Kidney (tissue), 14 donors: ENCODE data around the gene NPW. TPM values are rescaled to one million over a fixed set of nuclear protein-coding genes. Genes with fewer than 3 reads are reported as not detected.

ENCODE experiments used
- DNase-seq, 5 donors: peaks; one replicate each; pipeline ENCODE4 v3.0.0-alpha.2; 2013 to 2020
- FAIRE-seq: peaks from 2 replicates; lab custom pipeline; 2012; peaks lifted over from hg19 to GRCh38; lab: Jason Lieb, UNC
- H3K27ac ChIP-seq, 2 donors: one replicate each; pipeline ENCODE4 v1.7.0; 2013; ENCODE audit warnings: low read depth in 2 of 2, low read length in 2 of 2, inconsistent platforms in 1 of 2
- H3K27me3 ChIP-seq: one replicate; pipeline ENCODE4 v1.7.1; 2013; ENCODE audit warnings: low read length, inconsistent platforms; ENCODE audit not compliant: control insufficient read depth, insufficient read depth
- H3K36me3 ChIP-seq, 3 donors: one replicate each; pipeline versions ENCODE4 v1.7.0 to v1.7.1; 2013; ENCODE audit warnings: low read length in 3 of 3, control low read depth in 1 of 3, inconsistent platforms in 1 of 3; ENCODE audit not compliant: insufficient read depth in 3 of 3, control insufficient read depth in 2 of 3
- H3K4me1 ChIP-seq, 3 donors: one replicate each; pipeline versions ENCODE4 v1.7.0 to v1.7.1; 2013; ENCODE audit warnings: low read length in 3 of 3, inconsistent platforms in 1 of 3, low read depth in 1 of 3; ENCODE audit not compliant: control insufficient read depth in 2 of 3, insufficient read depth in 2 of 3
- H3K4me3 ChIP-seq, 3 donors: one replicate each; pipeline versions ENCODE4 v1.7.0 to v1.8.1; 2013; ENCODE audit warnings: low read length in 3 of 3, control low read depth in 1 of 3, inconsistent platforms in 1 of 3
- H3K9ac ChIP-seq, 3 donors: one replicate each; pipeline versions ENCODE4 v1.7.0 to v1.7.1; 2013; ENCODE audit warnings: low read length in 3 of 3, control low read depth in 1 of 3, inconsistent platforms in 1 of 3
- H3K9me3 ChIP-seq, 3 donors: one replicate each; pipeline versions ENCODE4 v1.7.0 to v1.7.1; 2013; ENCODE audit warnings: low read length in 3 of 3, control low read depth in 1 of 3, inconsistent platforms in 1 of 3; ENCODE audit not compliant: control insufficient read depth in 2 of 3, insufficient read depth in 1 of 3
- CTCF ChIP-seq: IDR thresholded peaks from 3 replicates; pipeline ENCODE4 v1.5.1; 2012; ENCODE audit warnings: mild to moderate bottlenecking, moderate library complexity, borderline replicate concordance; ENCODE audit not compliant: insufficient read depth; ENCODE audit errors: extremely low read depth
- intact Hi-C: fragments of 100-400 bp; cut with DNase I; formaldehyde crosslinking; loops from one replicate; pipeline ENCODE4 v1.11.1; 2022
- polyA plus RNA-seq: library from polyadenylated mRNA; stranded (reverse); fragments of 350-450 nt; fragmentation: Illumina TruSeq; extraction: RNeasy Lipid Tissue Mini Kit (QIAGEN cat#74804); gene quantifications from one replicate; pipeline ENCODE4 v1.2.3, GENCODE V29; 2014; ENCODE audit warnings: low read depth, low replicate concordance; ENCODE audit not compliant: insufficient read depth
- total RNA-seq: library from RNA; stranded (reverse); fragmentation: NEBNext Ultra II Directional; extraction: Animal tissue kit (Norgen Biotek cat#: 25700); gene quantifications from one replicate; pipeline ENCODE4 v1.2.1, GENCODE V29; 2021
- donor health status: control.
- donor health status: control.
- donor health status: control.
- donor health status: control.
- donor health status: control.
- donor health status: DM: yes; HTN: yes; CAD: no.
- donor health status: Normal renal cell carcinoma (clear cell type).

The NPW gene
- total and polyA plus RNA-seq, 2 donors from 2014 or later: not detected

- peak in 1 of 5 donors; percentile 7 for DNase-seq
- H3K9ac ChIP-seq: no peak overlapping the region
- H3K4me1 ChIP-seq: no peaks in the 10 kb centered on the region
- TF ChIP-seq CTCF: no peak
- FAIRE-seq: no peak
- H3K4me3 ChIP-seq: no peak overlapping the region
- intact Hi-C loops: no loop called here
- no peak overlapping the region for H3K27ac ChIP-seq
- no peaks in the 10 kb centered on the region for H3K9me3 ChIP-seq
- H3K27me3 ChIP-seq: no peaks in the 10 kb centered on the region
- peaks cover 0 to 30% (median 23%) of the 10 kb centered on the region in 3 donors for H3K36me3 ChIP-seq
Measured at GRCh38 chr16:2057438-2057837, 37.9 kb downstream of the NPW start.

GRCh38 chr16:2058420-2058819 is 38.8 kb downstream of the NPW start:
- DNase-seq (peak in 3 of 5 donors; percentile 53 to 65 (median 53)), FAIRE-seq (no peak)
- no peak for TF ChIP-seq CTCF
- Histone ChIP-seq H3K27ac (no peak overlapping the region), H3K9ac (no peak overlapping the region), H3K4me3 (no peak overlapping the region), H3K36me3 (peaks cover 0 to 31% (median 21%) of the 10 kb centered on the region in 3 donors), H3K27me3 (no peaks in the 10 kb centered on the region), H3K9me3 (no peaks in the 10 kb centered on the region), H3K4me1 (no peaks in the 10 kb centered on the region)
- intact Hi-C loops: no loop called here

DNA sequence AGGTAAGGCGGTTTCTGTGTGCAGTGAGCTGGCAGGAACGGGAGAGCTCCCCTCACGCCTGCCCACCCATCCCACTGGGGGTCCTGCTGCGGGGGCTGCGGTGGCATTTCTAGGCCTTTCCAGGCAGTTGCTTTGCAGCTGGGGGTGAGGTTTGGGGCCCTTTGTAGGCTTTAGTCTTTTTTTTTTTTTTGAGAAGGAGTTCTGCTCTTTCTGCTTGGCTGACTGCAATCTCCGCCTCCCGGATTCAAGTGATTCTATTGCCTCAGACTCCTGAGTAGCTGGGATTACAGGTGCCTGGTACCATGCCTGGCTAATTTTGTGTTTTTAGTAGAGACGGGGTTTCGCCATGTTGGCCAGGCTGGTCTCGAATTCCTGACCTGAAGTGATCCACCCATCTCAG is 39.3 kb downstream of the NPW start:
- H3K36me3 ChIP-seq: peaks cover 0 to 26% (median 21%) of the 10 kb centered on the region in 3 donors
- no peak for TF ChIP-seq CTCF
- FAIRE-seq: no peak

DNA sequence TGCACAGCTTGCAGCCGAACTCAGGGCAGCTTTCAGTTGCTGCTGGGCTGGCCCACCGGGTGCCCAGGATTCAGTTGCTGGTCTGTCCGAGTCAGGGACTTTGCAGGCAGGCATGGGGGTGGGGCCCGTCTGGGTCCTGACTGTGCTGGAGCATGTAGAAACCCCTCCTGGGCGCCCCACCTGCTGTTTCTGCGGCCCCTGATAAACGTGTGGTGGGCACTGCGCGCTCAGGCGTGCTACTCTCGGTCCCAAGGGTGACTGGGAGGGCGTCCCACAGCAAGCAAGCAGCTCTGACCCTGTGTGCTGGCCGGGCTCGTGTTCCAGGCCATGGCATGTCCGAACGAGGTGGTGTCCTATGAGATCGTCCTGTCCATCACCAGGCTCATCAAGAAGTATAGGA is 40.8 kb downstream of the NPW start:
- DNase-seq (no peak), FAIRE-seq (no peak)
- Histone ChIP-seq H3K9ac (no peak overlapping the region), H3K4me1 (no peaks in the 10 kb centered on the region), H3K36me3 (peaks cover 0 to 22% (median 21%) of the 10 kb centered on the region in 3 donors), H3K27me3 (no peaks in the 10 kb centered on the region), H3K9me3 (no peaks in the 10 kb centered on the region), H3K27ac (no peak overlapping the region), H3K4me3 (no peak overlapping the region)
- TF ChIP-seq CTCF: no peak
- intact Hi-C loops: no loop called here

More for the DNA sequence above, 39.3 kb downstream of the NPW start:
- no peaks in the 10 kb centered on the region for H3K27me3 ChIP-seq
- DNase-seq: peak in 4 of 5 donors; percentile 68 to 89 (median 83)
- H3K9me3 ChIP-seq: no peaks in the 10 kb centered on the region
- H3K27ac ChIP-seq: no peak overlapping the region
- H3K4me1 ChIP-seq: no peaks in the 10 kb centered on the region
- intact Hi-C loops: no loop called here
- H3K9ac ChIP-seq: no peak overlapping the region
- no peak overlapping the region for H3K4me3 ChIP-seq
